SK-N-SH (cell line): Measurements from ENCODE around the gene NAALADL2. TPM values are rescaled to one million over a fixed set of nuclear protein-coding genes. Genes with fewer than 3 reads are reported as not detected.

Source experiments
- CTCF ChIA-PET: fragments of 300-600, 350-600 bp; formaldehyde crosslinking; extraction: SDS; loops from one replicate; lab custom pipeline; 2021; lab: Yijun Ruan, JAX
- POLR2A ChIA-PET: fragments of 350-600 bp; sonication (Branson Sonifier 250); formaldehyde crosslinking; extraction: SDS; loops from one replicate; lab custom pipeline; 2020; ENCODE audit warnings: antibody characterized with exemption, inconsistent platforms; lab: Yijun Ruan, JAX
- DNase-seq: peaks from one replicate; pipeline ENCODE4 v3.0.0; 2012
- H2AFZ ChIP-seq: fragments of 200-600 bp; sonication (generic); 2 replicates; pipeline ENCODE4 v1.8.1; 2016; ENCODE audit warnings: antibody characterized with exemption, mild to moderate bottlenecking, low read depth
- H3F3A ChIP-seq: fragments of 200-600 bp; sonication (generic); replicated peaks from 2 replicates; pipeline ENCODE3; 2016; ENCODE audit warnings: antibody characterized with exemption, mild to moderate bottlenecking; ENCODE audit not compliant: insufficient read depth
- H3K27ac ChIP-seq, 2 experiments: fragments of 200-500 bp in 1 of 2; fragments of 200-600 bp in 1 of 2; sonication (Bioruptor generic) in 1 of 2; sonication (generic), shearing (Covaris generic) in 1 of 2; 2 replicates each; pipeline versions ENCODE4 v1.5.1 to v1.6.1; 2014 to 2016; ENCODE audit warnings: low read depth in 2 of 2, inconsistent platforms in 1 of 2, low read length in 1 of 2, mild to moderate bottlenecking in 1 of 2, mixed read lengths in 1 of 2
- H3K27me3 ChIP-seq: fragments of 200-600 bp; sonication (generic), shearing (Covaris generic); 2 replicates; pipeline ENCODE4 v1.6.1; 2016; ENCODE audit warnings: mixed run types; ENCODE audit not compliant: insufficient read depth
- H3K36me3 ChIP-seq, 2 experiments: fragments of 200-500 bp in 1 of 2; fragments of 200-600 bp in 1 of 2; sonication (Bioruptor generic) in 1 of 2; sonication (generic) in 1 of 2; replicated peaks in 1 of 2; 2 replicates each; pipeline versions ENCODE3 to v1.5.1; 2014 to 2016; ENCODE audit warnings: low read length in 1 of 2, mild to moderate bottlenecking in 1 of 2; ENCODE audit not compliant: insufficient read depth in 2 of 2, control insufficient read depth in 1 of 2
- H3K4me1 ChIP-seq, 2 experiments: fragments of 200-500 bp in 1 of 2; fragments of 200-600 bp in 1 of 2; sonication (Bioruptor generic) in 1 of 2; sonication (generic), shearing (Covaris generic) in 1 of 2; 2 replicates each; pipeline versions ENCODE4 v1.5.1 to v1.6.1; 2014 to 2016; ENCODE audit warnings: low read depth in 1 of 2, low read length in 1 of 2, mixed run types in 1 of 2; ENCODE audit not compliant: insufficient read depth in 2 of 2, control insufficient read depth in 1 of 2
- H3K4me2 ChIP-seq: fragments of 200-600 bp; sonication (generic), shearing (Covaris generic); 2 replicates; pipeline ENCODE4 v1.6.1; 2017; ENCODE audit warnings: mixed run types
- H3K4me3 ChIP-seq, 2 experiments: fragments of 200-500 bp in 1 of 2; fragments of 200-600 bp in 1 of 2; sonication (Bioruptor generic) in 1 of 2; sonication (generic), shearing (Covaris generic) in 1 of 2; 2 replicates each; pipeline versions ENCODE4 v1.5.1 to v1.8.1; 2014 to 2016; ENCODE audit warnings: low read depth in 2 of 2, inconsistent platforms in 1 of 2, low read length in 1 of 2, mild to moderate bottlenecking in 1 of 2, mixed read lengths in 1 of 2, moderate library complexity in 1 of 2
- H3K79me2 ChIP-seq: fragments of 200-600 bp; sonication (generic); 2 replicates; pipeline ENCODE4 v1.8.1; 2017; ENCODE audit warnings: mild to moderate bottlenecking; ENCODE audit not compliant: insufficient read depth
- H3K9ac ChIP-seq: fragments of 200-600 bp; sonication (generic); 2 replicates; pipeline ENCODE4 v1.6.1; 2017; ENCODE audit warnings: mixed run types
- H3K9me2 ChIP-seq: fragments of 200-600 bp; sonication (generic); 2 replicates; pipeline ENCODE4 v1.6.1; 2017; ENCODE audit warnings: mixed run types
- H3K9me3 ChIP-seq: fragments of 200-600 bp; sonication (generic); 2 replicates; pipeline ENCODE4 v1.6.1; 2017; ENCODE audit warnings: mixed run types, mild to moderate bottlenecking, moderate library complexity
- H4K20me1 ChIP-seq: fragments of 200-600 bp; sonication (generic); 2 replicates; pipeline ENCODE4 v1.6.1; 2017; ENCODE audit warnings: mild to moderate bottlenecking, mixed run types; ENCODE audit not compliant: insufficient read depth
- CHD2 ChIP-seq: fragments of 150-350 bp; IDR thresholded peaks from 2 replicates; pipeline ENCODE4 v1.6.1; 2018; ENCODE audit warnings: low read length; ENCODE audit not compliant: partially characterized antibody
- CTCF ChIP-seq: fragments of 200-600 bp; sonication (generic); IDR thresholded peaks from 2 replicates; pipeline ENCODE4 v1.6.1; 2017; ENCODE audit warnings: antibody characterized with exemption, mild to moderate bottlenecking, moderate library complexity
- ELF1 ChIP-seq: IDR thresholded peaks from 2 replicates; pipeline ENCODE4 v1.4.0; 2012
- EP300 ChIP-seq, 2 experiments: IDR thresholded peaks; 2 replicates each; pipeline versions ENCODE4 v1.4.0 to v1.6.1; 2012; ENCODE audit warnings: borderline replicate concordance in 1 of 2, low read depth in 1 of 2, low read length in 1 of 2
- EZH2phosphoT487 ChIP-seq: fragments of 200-600 bp; sonication (generic); IDR thresholded peaks from 2 replicates; pipeline ENCODE4 v1.6.1; 2017; ENCODE audit warnings: low read depth, mixed run types, mild to moderate bottlenecking, antibody characterized with exemption, moderate library complexity, borderline replicate concordance
- FOSL2 ChIP-seq: IDR thresholded peaks from 2 replicates; pipeline ENCODE4 v1.4.0; 2012; ENCODE audit warnings: low read depth, mild to moderate bottlenecking, moderate library complexity, borderline replicate concordance
- FOXM1 ChIP-seq: IDR thresholded peaks from 2 replicates; pipeline ENCODE4 v1.4.0; 2012; ENCODE audit warnings: low read depth, mild to moderate bottlenecking
- GABPA ChIP-seq: IDR thresholded peaks from 2 replicates; pipeline ENCODE4 v1.4.0; 2012; ENCODE audit warnings: low read depth, mild to moderate bottlenecking
- MAX ChIP-seq: IDR thresholded peaks from 2 replicates; pipeline ENCODE4 v1.4.0; 2012; ENCODE audit warnings: low read depth
- MEF2A ChIP-seq: IDR thresholded peaks from 2 replicates; pipeline ENCODE4 v1.4.0; 2012; ENCODE audit warnings: low read depth, borderline replicate concordance
- MXI1 ChIP-seq: IDR thresholded peaks from 2 replicates; pipeline ENCODE4 v1.6.1; 2012; ENCODE audit warnings: mild to moderate bottlenecking, low read depth, low read length, improper control_type of control experiment
- NFIC ChIP-seq: IDR thresholded peaks from 2 replicates; pipeline ENCODE4 v1.4.0; 2012; ENCODE audit warnings: borderline replicate concordance
- NRF1 ChIP-seq: IDR thresholded peaks from 2 replicates; pipeline ENCODE4 v1.6.1; 2012; ENCODE audit warnings: low read depth, mild to moderate bottlenecking, low read length
- RAD21 ChIP-seq: IDR thresholded peaks from 2 replicates; pipeline ENCODE4 v1.6.1; 2012; ENCODE audit warnings: mild to moderate bottlenecking, low read length
- RCOR1 ChIP-seq: fragments of 150-350 bp; IDR thresholded peaks from 2 replicates; pipeline ENCODE4 v1.6.1; 2017; ENCODE audit warnings: antibody characterized with exemption, low read length
- RFX5 ChIP-seq: IDR thresholded peaks from 2 replicates; pipeline ENCODE4 v1.6.1; 2012; ENCODE audit warnings: mild to moderate bottlenecking, improper control_type of control experiment, low read length
- RXRA ChIP-seq: IDR thresholded peaks from 2 replicates; pipeline ENCODE4 v1.4.0; 2012; ENCODE audit warnings: low read depth, mild to moderate bottlenecking, borderline replicate concordance
- SMC3 ChIP-seq: IDR thresholded peaks from 2 replicates; pipeline ENCODE4 v1.6.1; 2012; ENCODE audit warnings: low read depth, low read length, improper control_type of control experiment
- TAF1 ChIP-seq: IDR thresholded peaks from 2 replicates; pipeline ENCODE4 v1.6.1; 2012; ENCODE audit warnings: low read depth, mild to moderate bottlenecking, low read length, moderate library complexity, borderline replicate concordance
- TCF12 ChIP-seq: IDR thresholded peaks from 2 replicates; pipeline ENCODE4 v1.4.0; 2012
- TEAD4 ChIP-seq: IDR thresholded peaks from 2 replicates; pipeline ENCODE4 v1.4.0; 2012; ENCODE audit warnings: mild to moderate bottlenecking, borderline replicate concordance; ENCODE audit not compliant: insufficient read depth
- YY1 ChIP-seq: IDR thresholded peaks from 2 replicates; pipeline ENCODE4 v1.4.0; 2012; ENCODE audit warnings: low read depth, mild to moderate bottlenecking
- WGBS: methylation state at CpG from one replicate; pipeline ENCODE4 v1.1.6; 2017; ENCODE audit warnings: low lambda C conversion rate; 5-methylcytosine and 5-hydroxymethylcytosine counted together
- polyA plus RNA-seq, 3 experiments: library from polyadenylated mRNA; depleted of rRNA; stranded (reverse); fragments of >200 nt; gene quantifications; 2 replicates each; pipeline ENCODE4 v1.2.3, GENCODE V29; 2012
- TF ChIP-seq, protein P1 (sequence below): IDR thresholded peaks from 2 replicates; pipeline ENCODE4; 2012
- TF ChIP-seq, protein P2 (sequence below): fragments of 150-350 bp; IDR thresholded peaks from 2 replicates; pipeline ENCODE4 v1.6.1; 2017; ENCODE audit warnings: antibody characterized with exemption, low read length, low read depth, borderline replicate concordance

The NAALADL2 gene
- polyA plus RNA-seq, 1 of the 3 experiments (the other 2 are of a cell fraction): 1.2 TPM

- TF ChIP-seq RXRA (no peak), MXI1 (no peak), RFX5 (no peak), CHD2 (no peak), RCOR1 (no peak), ELF1 (no peak), NRF1 (no peak), MEF2A (no peak), SMC3 (no peak), NFIC (no peak), EZH2phosphoT487 (no peak), RAD21 (no peak), FOSL2 (no peak), TEAD4 (no peak)
- TF ChIP-seq, protein P1, sequence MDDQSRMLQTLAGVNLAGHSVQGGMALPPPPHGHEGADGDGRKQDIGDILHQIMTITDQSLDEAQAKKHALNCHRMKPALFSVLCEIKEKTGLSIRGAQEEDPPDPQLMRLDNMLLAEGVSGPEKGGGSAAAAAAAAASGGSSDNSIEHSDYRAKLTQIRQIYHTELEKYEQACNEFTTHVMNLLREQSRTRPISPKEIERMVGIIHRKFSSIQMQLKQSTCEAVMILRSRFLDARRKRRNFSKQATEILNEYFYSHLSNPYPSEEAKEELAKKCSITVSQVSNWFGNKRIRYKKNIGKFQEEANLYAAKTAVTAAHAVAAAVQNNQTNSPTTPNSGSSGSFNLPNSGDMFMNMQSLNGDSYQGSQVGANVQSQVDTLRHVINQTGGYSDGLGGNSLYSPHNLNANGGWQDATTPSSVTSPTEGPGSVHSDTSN: no peak
- Histone ChIP-seq H3K4me2 (no peak overlapping the region), H3K79me2 (no peaks in the 10 kb centered on the region), H3K9me2 (no peaks in the 10 kb centered on the region), H3K27ac (no peak overlapping the region), H3K36me3 (no peaks in the 10 kb centered on the region), H4K20me1 (no peaks in the 10 kb centered on the region), H3K4me1 (peaks cover 2 to 4% of the 10 kb centered on the region in 2 experiments; a peak in 2 of 4 replicates), H3K9ac (no peak overlapping the region), H3F3A (no peaks in the 10 kb centered on the region), H3K4me3 (no peak overlapping the region), H3K27me3 (no peaks in the 10 kb centered on the region), H3K9me3 (no peaks in the 10 kb centered on the region), H2AFZ (no peak overlapping the region)
- no peak for DNase-seq
- CTCF ChIA-PET: no interaction called here
- POLR2A ChIA-PET: no interaction called here
Measured at GRCh38 chr3:175384569-175384968, 525.4 kb downstream of the NAALADL2 start.

- Histone ChIP-seq H3K27me3 (no peaks in the 10 kb centered on the region), H3K9me3 (no peaks in the 10 kb centered on the region), H3K79me2 (no peaks in the 10 kb centered on the region), H3K36me3 (no peaks in the 10 kb centered on the region), H4K20me1 (no peaks in the 10 kb centered on the region), H3K4me3 (no peak overlapping the region), H3K27ac (peak overlapping the region in 1 of 2 experiments; percentile 48; a peak in 2 of 4 replicates), H3K4me2 (no peak overlapping the region), H3K4me1 (peaks cover 2 to 4% of the 10 kb centered on the region in 2 experiments; a peak in 2 of 4 replicates), H3K9me2 (no peaks in the 10 kb centered on the region), H3F3A (no peaks in the 10 kb centered on the region), H2AFZ (peak overlapping the region; percentile 61; the same call in 1 of the 2 replicates), H3K9ac (no peak overlapping the region)
- CTCF ChIA-PET: no interaction called here
- POLR2A ChIA-PET: no interaction called here
- WGBS: 4% methylated on average over 3 of the region's 3 CpGs
- DNase-seq: no peak
- TF ChIP-seq RCOR1: no peak
- TF ChIP-seq TAF1: no peak
- TF ChIP-seq, protein P1: peak; percentile 80
- TF ChIP-seq MAX: peak; percentile 74
- peak; percentile 55; the same call in 1 of the 2 replicates for TF ChIP-seq YY1
- peak; percentile 74 for TF ChIP-seq TCF12
- TF ChIP-seq FOXM1: no peak
- TF ChIP-seq NRF1: no peak
- no peak for TF ChIP-seq GABPA
- peak in 1 of 2 experiments; percentile 82; a peak in 2 of 4 replicates for TF ChIP-seq EP300 (IDR thresholded peaks at IDR 0.05; ENCODE audit: borderline replicate concordance in 1 of 2, low read depth in 1 of 2, low read length in 1 of 2)
- TF ChIP-seq, protein P2, sequence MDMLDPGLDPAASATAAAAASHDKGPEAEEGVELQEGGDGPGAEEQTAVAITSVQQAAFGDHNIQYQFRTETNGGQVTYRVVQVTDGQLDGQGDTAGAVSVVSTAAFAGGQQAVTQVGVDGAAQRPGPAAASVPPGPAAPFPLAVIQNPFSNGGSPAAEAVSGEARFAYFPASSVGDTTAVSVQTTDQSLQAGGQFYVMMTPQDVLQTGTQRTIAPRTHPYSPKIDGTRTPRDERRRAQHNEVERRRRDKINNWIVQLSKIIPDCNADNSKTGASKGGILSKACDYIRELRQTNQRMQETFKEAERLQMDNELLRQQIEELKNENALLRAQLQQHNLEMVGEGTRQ: no peak
- TF ChIP-seq RXRA: no peak
- no peak for TF ChIP-seq ELF1
- no peak for TF ChIP-seq CTCF
- peak; percentile 65; the same call in 1 of the 2 replicates for TF ChIP-seq TEAD4
- peak; percentile 95 for TF ChIP-seq FOSL2
Measured at GRCh38 chr3:175386630-175387029, 527.5 kb downstream of the NAALADL2 start.
